K562 (cell line): ENCODE measurements around the gene KCTD3. TPM values are rescaled to one million over a fixed set of nuclear protein-coding genes. Genes with fewer than 3 reads are reported as not detected.

ENCODE experiments used
- ATAC-seq: fragments of 200-7000 bp; cut with Tn5 transposase; 3 replicates; pipeline ENCODE4 v1.9.1; 2020; ENCODE audit warnings: moderate library complexity
- BruUV-seq: library from RNA; stranded (reverse); fragments of 400-500 nt; replicated peaks from 2 replicates; lab custom pipeline; 2021; lab: Mats Ljungman, UMichigan
- CTCF ChIA-PET: fragments of 300-600 bp; formaldehyde crosslinking; extraction: SDS; loops from one replicate; lab custom pipeline; 2021; ENCODE audit warnings: low intra/inter-chr PET ratio; lab: Yijun Ruan, JAX
- POLR2A ChIA-PET: fragments of 300-600, 350-650 bp; sonication (Branson Sonifier 250); formaldehyde crosslinking; extraction: SDS; loops from one replicate; lab custom pipeline; 2021; ENCODE audit warnings: antibody characterized with exemption, inconsistent platforms; lab: Yijun Ruan, JAX
- DNase-seq, 4 experiments: peaks; one replicate each; pipeline versions ENCODE4 v3.0.0 to v3.0.0-alpha.2; 2011 to 2018; ENCODE audit warnings: low spot score in 3 of 4, mixed read lengths in 3 of 4; ENCODE audit errors: extremely low read depth in 1 of 4
- FAIRE-seq: peaks from 2 replicates; lab custom pipeline; 2011; peaks lifted over from hg19 to GRCh38; lab: Jason Lieb, UNC
- H2AFZ ChIP-seq: 2 replicates; pipeline ENCODE4 v1.6.0; 2011; ENCODE audit warnings: low read depth, low read length, control low read depth, inconsistent platforms
- H3K27ac ChIP-seq: fragments of 200-600 bp; 3 replicates; pipeline ENCODE4 v1.8.0; 2011; ENCODE audit warnings: low read depth, mild to moderate bottlenecking, control low read depth, inconsistent platforms, low read length, moderate library complexity, mixed read lengths; ENCODE audit errors: extremely low read depth
- H3K27me3 ChIP-seq, 2 experiments: fragments of 300-600 bp in 1 of 2; 2 replicates in 1 of 2; 3 replicates in 1 of 2; pipeline versions ENCODE4 v1.6.0 to v1.8.0; 2011; ENCODE audit warnings: inconsistent platforms in 2 of 2, low read length in 2 of 2, mild to moderate bottlenecking in 1 of 2, mixed read lengths in 1 of 2, moderate library complexity in 1 of 2; ENCODE audit not compliant: control insufficient read depth in 2 of 2, insufficient read depth in 2 of 2
- H3K36me3 ChIP-seq: fragments of 300-600 bp; 3 replicates; pipeline ENCODE4 v1.8.0; 2011; ENCODE audit warnings: mild to moderate bottlenecking, low read length, inconsistent platforms; ENCODE audit not compliant: control insufficient read depth, insufficient read depth
- H3K4me1 ChIP-seq, 2 experiments: fragments of 200-600 bp in 1 of 2; replicated peaks in 1 of 2; 2 replicates in 1 of 2; 3 replicates in 1 of 2; pipeline versions ENCODE4 v1.5.1 to v1.8.0; 2011; ENCODE audit warnings: inconsistent platforms in 2 of 2, low read length in 2 of 2, mild to moderate bottlenecking in 1 of 2, mixed read lengths in 1 of 2, moderate library complexity in 1 of 2; ENCODE audit not compliant: control insufficient read depth in 2 of 2, insufficient read depth in 2 of 2
- H3K4me2 ChIP-seq: 2 replicates; pipeline ENCODE4 v1.6.1; 2011; ENCODE audit warnings: low read length, control low read depth, inconsistent platforms, mixed read lengths; ENCODE audit not compliant: insufficient read depth
- H3K4me3 ChIP-seq: fragments of 200-600 bp; sonication (generic), shearing (Covaris generic); 2 replicates; pipeline ENCODE4 v1.5.1; 2016; ENCODE audit warnings: control low read depth, inconsistent platforms
- H3K79me2 ChIP-seq: fragments of 200-600 bp; 3 replicates; pipeline ENCODE4 v1.8.0; 2011; ENCODE audit warnings: low read length, inconsistent platforms; ENCODE audit not compliant: control insufficient read depth, insufficient read depth
- H3K9ac ChIP-seq, 2 experiments: 2 replicates each; pipeline versions ENCODE4 v1.6.0 to v1.6.1; 2011; ENCODE audit warnings: low read depth in 2 of 2, low read length in 2 of 2, control low read depth in 1 of 2, inconsistent platforms in 1 of 2, mild to moderate bottlenecking in 1 of 2, mixed read lengths in 1 of 2; ENCODE audit not compliant: insufficient read depth in 1 of 2
- H3K9me1 ChIP-seq: one replicate; pipeline ENCODE4 v1.6.0; 2011; ENCODE audit warnings: inconsistent platforms, mild to moderate bottlenecking, low read length, moderate library complexity; ENCODE audit not compliant: control insufficient read depth, insufficient read depth
- H3K9me3 ChIP-seq: replicated peaks from 2 replicates; pipeline ENCODE4 v1.5.1; 2011; ENCODE audit warnings: low read depth, low read length, inconsistent platforms; ENCODE audit not compliant: control insufficient read depth, insufficient read depth
- H4K20me1 ChIP-seq: replicated peaks from 2 replicates; pipeline ENCODE4 v1.6.1; 2011; ENCODE audit warnings: low read length, inconsistent platforms, mixed read lengths; ENCODE audit not compliant: control insufficient read depth, insufficient read depth
- ELF2 ChIP-seq: fragments of 250-450 bp; sonication (Bioruptor Pico); IDR thresholded peaks from 2 replicates; pipeline ENCODE4 v1.5.0; 2021; ENCODE audit warnings: mild to moderate bottlenecking
- MBD2 ChIP-seq: sonication (generic); IDR thresholded peaks from 2 replicates; pipeline ENCODE4 v1.6.1; 2016; ENCODE audit warnings: low read depth, borderline replicate concordance
- ZNF668 ChIP-seq: fragments of 250-450 bp; sonication (Bioruptor Pico); IDR thresholded peaks from 2 replicates; pipeline ENCODE4 v1.8.0; 2022; ENCODE audit warnings: mild to moderate bottlenecking, inconsistent platforms
- WGBS: fragments of 100-300 bp; shearing (Covaris generic); methylation state at CpG from one replicate; pipeline ENCODE4 v1.1.6; 2016; ENCODE audit warnings: low coverage, mixed read lengths; ENCODE audit not compliant: insufficient coverage; ENCODE audit errors: missing lambda C conversion rate; 5-methylcytosine and 5-hydroxymethylcytosine counted together
- in situ Hi-C: fragments of 300-500 bp; cut with MboI; formaldehyde crosslinking; loops from 4 replicates; pipeline ENCODE4 v1.15.0; 2018; ENCODE audit warnings: inconsistent platforms, mixed read lengths
- intact Hi-C: fragments of 100-400 bp; cut with micrococcal nuclease; formaldehyde crosslinking; loops from 2 replicates; pipeline ENCODE4 v1.14.2; 2022
- polyA plus RNA-seq, 8 experiments: library from polyadenylated mRNA; depleted of rRNA in 4 of 8; stranded (reverse) in 5 of 8; unstranded in 3 of 8; fragments of >200 nt; fragmentation: Nextera tagmentation in 2 of 8; fragmentation: Illumina TruSeq in 1 of 8; extraction: Ambion mirVana in 2 of 8; extraction: Trizol in 1 of 8; gene quantifications; 2 replicates each; pipeline versions ENCODE4 v1.2.1 to v1.2.3, GENCODE V29; 2011 to 2014; ENCODE audit warnings: inconsistent platforms in 1 of 8, missing spikeins in 1 of 8
- total RNA-seq, 7 experiments: library from RNA; depleted of rRNA in 6 of 7; stranded (reverse); fragments of >200 nt in 6 of 7; fragmentation: Illumina TruSeq in 2 of 7; extraction: Trizol in 2 of 7; gene quantifications; 2 replicates each; pipeline versions ENCODE4 v1.2.1 to v1.2.3, GENCODE V29; 2011 to 2021; ENCODE audit warnings: low replicate concordance in 1 of 7
- TF ChIP-seq, protein P1 (sequence below), 2 experiments: IDR thresholded peaks in 1 of 2; conservative IDR thresholded peaks in 1 of 2; 2 replicates each; pipeline ENCODE4 v1.6.1; 2016; ENCODE audit warnings: low read depth in 2 of 2, mild to moderate bottlenecking in 1 of 2, missing compliant biosample characterization in 1 of 2, missing genetic modification characterization in 1 of 2, moderate library complexity in 1 of 2

The KCTD3 gene
- total and polyA plus RNA-seq, 9 of the 15 experiments (the other 6 are each of a cell fraction or from before 2014, with no cell fraction given): 12.8 to 77.1 (median 44.3) TPM

DNA sequence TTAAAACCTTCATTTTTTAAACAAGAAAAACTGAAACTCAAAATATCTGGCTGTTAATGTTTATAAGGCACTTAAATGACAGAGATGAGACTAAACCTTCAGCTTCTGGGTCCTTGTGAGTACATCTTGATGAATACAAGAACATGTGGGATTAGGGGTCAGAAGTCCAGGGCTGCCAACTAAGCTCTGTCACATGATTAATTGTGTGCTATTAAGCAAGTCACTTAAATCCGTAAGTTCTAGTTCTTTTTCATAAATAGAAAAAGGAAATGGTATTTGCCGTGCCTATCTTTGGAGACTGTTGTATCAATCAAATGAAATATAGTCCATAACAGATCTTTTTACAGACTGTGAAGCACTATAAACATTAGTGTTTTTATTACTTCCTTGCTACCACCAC, 43.2 kb upstream of the KCTD3 start:
- Histone ChIP-seq H2AFZ (no peak overlapping the region), H3K27me3 (no peaks in the 10 kb centered on the region), H3K79me2 (no peaks in the 10 kb centered on the region), H3K4me1 (no peaks in the 10 kb centered on the region), H3K9ac (no peak overlapping the region), H3K36me3 (no peaks in the 10 kb centered on the region), H3K27ac (no peak overlapping the region), H3K9me3 (no peaks in the 10 kb centered on the region), H3K9me1 (no peaks in the 10 kb centered on the region), H3K4me3 (no peak overlapping the region), H3K4me2 (no peak overlapping the region), H4K20me1 (no peaks in the 10 kb centered on the region)
- DNase-seq: no peak
- BruUV-seq: no TSS peak
- FAIRE-seq: no peak
- 0% methylated on average over 2 of the region's 2 CpGs for WGBS
- ATAC-seq: no peak
- ChIA-PET CTCF (interaction anchor here (1.4 kb wide), 1 partner anchor 896 kb away, joined by 5 read pairs; no protein-coding TSS in a partner anchor), POLR2A (no interaction called here)
- intact Hi-C loops: loop anchor here (10.0 kb wide), 1 partner anchor 1259 kb away; no protein-coding TSS in a partner anchor
- TF ChIP-seq, protein P1, sequence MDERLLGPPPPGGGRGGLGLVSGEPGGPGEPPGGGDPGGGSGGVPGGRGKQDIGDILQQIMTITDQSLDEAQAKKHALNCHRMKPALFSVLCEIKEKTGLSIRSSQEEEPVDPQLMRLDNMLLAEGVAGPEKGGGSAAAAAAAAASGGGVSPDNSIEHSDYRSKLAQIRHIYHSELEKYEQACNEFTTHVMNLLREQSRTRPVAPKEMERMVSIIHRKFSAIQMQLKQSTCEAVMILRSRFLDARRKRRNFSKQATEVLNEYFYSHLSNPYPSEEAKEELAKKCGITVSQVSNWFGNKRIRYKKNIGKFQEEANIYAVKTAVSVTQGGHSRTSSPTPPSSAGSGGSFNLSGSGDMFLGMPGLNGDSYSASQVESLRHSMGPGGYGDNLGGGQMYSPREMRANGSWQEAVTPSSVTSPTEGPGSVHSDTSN (CRISPR knock-in tag; IDR thresholded peaks at IDR 0.05; ENCODE audit: low read depth): no peak
- TF ChIP-seq, protein P1 (tag; conservative IDR thresholded peaks at IDR 0.05; ENCODE audit: low read depth): peak; percentile 53
- TF ChIP-seq MBD2 (no peak), ELF2 (CRISPR knock-in tag) (no peak), ZNF668 (CRISPR knock-in tag) (no peak)
- in situ Hi-C loops: loop anchor here (10.0 kb wide), 1 partner anchor 1309 kb away; no protein-coding TSS in a partner anchor
